ENCODE measurements around the gene PLEKHH1.

The PLEKHH1 gene

GRCh38 chr14:67569011-67569650 lies 36.0 kb downstream of the PLEKHH1 start:
- no peak for DNase-seq

GRCh38 chr14:67569651-67570290 lies 36.7 kb downstream of the PLEKHH1 start:
- no peak for DNase-seq

DNA sequence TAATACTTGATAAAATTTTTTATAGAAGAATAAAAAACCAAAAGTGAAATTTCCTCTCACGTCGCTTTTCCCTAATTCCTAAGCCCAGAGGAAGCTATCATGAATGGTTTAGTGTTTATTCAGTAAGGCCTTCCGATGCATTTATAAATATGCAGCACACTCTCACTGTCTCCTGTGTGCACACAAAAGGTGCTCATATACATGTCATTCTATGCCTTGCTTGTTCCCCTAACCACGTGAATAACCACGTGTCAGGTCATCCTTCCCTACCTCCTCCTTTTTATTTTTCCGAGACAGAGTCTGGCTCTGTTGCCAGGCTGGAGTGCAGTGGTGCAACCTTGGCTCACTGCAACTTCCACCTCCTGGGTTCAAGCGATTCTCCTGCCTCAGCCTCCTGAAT lies 37.4 kb downstream of the PLEKHH1 start:
- DNase-seq = no peak

DNA sequence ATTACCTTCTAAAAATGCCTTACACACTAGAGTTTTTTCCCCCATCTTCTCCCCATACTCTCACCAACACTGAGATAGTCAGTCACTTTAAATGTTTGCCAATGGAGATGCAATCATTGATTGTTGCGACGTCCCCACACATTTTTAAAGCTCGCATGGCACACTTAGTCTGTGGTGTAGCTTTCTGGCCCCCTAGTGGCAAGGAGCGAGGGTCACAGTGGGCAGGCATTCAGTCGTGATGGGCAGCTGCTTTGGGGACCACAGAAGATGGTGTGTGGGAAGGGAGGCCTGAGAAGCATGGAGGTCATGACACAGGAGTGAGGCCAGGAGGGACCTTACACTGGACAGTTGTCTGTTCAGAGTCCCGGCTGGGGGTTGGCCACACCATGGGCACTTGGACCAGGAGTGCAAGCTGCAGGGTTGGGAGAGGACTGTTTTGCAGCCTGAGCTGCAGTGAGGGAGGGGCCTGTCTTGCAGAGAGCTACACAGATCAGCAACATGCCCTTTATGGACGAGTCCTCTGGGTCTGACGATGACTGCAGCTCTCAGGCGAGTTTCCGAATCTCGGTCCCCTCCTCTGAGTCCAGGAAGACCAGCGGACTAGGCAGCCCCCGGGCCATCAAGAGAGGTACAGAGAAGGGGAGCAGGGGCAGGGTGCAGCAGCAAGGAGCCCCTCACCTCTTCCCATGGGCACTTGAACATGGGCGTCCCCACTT lies 38.3 kb downstream of the PLEKHH1 start:
- DNase-seq = peak; percentile 28 to 71 (median 48)

DNA sequence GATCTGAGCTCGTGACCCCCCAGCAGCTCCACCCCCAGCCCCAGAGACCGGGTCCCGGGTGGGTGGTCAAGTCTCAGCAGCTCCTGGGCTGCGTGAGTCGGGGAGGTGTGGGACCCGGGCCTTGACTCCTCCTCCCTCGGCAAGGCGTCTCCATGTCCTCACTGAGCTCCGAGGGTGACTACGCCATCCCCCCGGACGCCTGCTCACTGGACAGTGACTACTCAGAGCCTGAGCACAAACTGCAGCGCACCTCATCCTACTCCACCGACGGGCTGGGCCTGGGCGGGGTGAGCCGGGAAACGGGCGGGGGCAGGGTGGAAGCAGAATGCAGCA lies 38.9 kb downstream of the PLEKHH1 start:
- DNase-seq = no peak

- no peak for DNase-seq
Observed at GRCh38 chr14:67572608-67573007, 39.5 kb downstream of the PLEKHH1 start.

- no peak for DNase-seq
Observed at GRCh38 chr14:67573228-67574010, 40.3 kb downstream of the PLEKHH1 start.

- no peak for DNase-seq
Observed at GRCh38 chr14:67574156-67574555, 41.1 kb downstream of the PLEKHH1 start.

- no peak for DNase-seq
Observed at GRCh38 chr14:67574806-67575205, 41.7 kb downstream of the PLEKHH1 start.

- no peak for DNase-seq
Observed at GRCh38 chr14:67575684-67576083, 42.6 kb downstream of the PLEKHH1 start.

- DNase-seq = no peak
Observed at GRCh38 chr14:67576216-67576955, 43.3 kb downstream of the PLEKHH1 start.

DNA sequence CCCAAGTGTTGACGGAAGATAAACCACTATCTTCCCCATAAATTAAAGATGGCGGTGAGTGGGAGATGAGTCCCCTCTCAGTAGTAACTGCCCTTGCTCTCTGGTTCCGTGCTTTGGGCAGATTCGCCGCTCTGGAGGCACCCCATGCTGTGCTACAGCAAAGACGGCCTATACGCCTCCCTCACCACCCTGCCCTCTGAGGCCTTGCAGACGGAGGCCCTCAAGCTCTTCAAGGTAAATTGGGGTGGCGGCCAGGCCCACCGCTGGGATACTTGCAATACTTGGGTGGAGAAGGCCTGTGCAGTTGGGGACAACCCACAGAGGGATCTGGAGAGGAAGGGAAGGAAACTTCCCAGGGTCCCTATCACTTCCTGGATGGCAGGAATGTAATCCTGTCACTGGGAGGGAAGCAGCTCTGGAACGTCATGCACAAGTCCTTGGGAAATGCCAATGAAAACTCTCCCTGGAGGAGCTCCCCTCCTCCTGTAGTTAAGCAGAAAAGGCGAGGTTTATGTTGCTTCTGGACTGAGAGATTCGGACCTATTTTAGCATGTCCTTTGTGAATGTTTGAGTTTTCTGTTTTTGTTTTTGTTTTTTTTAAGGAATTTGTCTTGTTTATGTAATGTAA lies 44.2 kb downstream of the PLEKHH1 start:
- no peak for DNase-seq

GRCh38 chr14:67577909-67578749 lies 45.0 kb downstream of the PLEKHH1 start:
- no peak for DNase-seq

DNA sequence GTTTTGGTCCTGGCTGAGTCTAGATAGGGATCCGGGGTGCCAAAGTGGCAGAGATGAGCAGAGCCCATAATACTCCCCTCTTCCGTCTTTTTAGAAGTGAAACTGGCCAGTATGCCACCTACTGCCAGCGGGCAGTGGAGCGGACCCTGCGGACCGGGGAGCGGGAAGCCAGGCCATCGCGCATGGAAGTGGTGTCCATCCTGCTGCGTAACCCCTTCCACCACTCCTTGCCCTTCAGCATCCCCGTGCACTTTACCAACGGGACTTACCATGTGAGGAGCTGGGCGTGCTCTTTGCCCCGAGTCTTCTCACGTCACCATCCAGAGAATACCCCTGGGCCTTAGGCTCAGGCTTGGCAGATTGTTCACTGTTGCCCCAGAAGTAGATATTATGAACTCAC lies 46.0 kb downstream of the PLEKHH1 start:
- DNase-seq = no peak

- DNase-seq = no peak
Observed at GRCh38 chr14:67579636-67580035, 46.5 kb downstream of the PLEKHH1 start.

DNA sequence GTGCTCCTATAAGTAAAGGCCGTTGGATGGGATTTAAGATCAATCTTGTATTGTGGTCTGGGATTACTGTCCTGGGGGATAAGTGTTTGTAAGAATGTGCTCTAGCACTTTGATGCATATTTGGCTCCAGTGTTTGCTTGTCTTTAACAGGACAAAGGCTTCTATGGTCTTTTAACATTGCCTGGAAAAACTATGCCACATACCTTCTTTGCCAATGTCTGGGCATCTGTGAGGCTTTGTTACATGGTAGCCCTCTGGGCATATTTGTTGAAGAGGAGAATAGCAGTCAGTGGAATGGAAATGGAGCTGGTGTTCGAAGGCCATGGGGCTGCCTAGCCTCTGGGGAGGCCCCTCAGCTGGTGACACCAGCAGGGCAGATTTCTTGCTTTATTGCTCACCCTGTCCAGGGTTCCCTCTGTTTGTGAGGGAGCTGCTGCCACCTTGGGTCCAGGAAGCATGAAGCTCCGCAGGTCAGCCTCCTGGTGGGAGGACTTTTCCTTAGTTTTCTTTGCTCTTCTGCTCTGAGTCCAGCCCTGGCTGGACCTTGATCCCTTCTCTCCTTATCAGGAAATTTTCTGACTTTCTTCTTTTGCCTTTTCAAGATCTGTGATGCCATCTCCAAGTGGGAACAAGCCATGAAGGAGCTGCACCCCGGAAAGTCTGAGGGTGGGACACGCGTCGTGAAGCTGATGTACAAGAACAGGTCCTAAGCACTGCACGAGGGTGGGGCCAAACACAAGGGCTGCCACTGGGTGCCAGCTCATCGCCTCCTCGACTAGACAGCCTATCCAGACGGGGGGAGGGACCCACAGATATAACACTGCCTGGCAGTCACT lies 47.5 kb downstream of the PLEKHH1 start:
- DNase-seq = no peak

DNA sequence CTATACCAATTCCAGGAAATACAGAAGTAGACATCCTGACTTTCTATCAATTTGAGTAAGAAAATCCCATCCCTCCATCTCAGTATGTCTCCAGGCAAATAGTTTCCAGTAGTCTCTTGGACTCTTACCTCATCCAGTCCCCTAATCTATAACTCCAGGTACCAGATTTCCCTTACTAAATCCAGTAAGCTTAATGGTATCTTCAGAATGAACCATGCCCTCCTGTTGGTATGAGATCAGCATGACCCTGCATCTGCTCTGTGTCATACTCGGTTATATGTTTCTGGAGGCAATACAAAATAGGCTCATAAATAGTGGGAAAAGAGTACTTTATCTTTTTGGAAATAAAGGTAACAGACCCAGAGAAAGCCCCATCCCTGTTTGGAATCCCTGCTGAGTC lies 48.6 kb downstream of the PLEKHH1 start:
- no peak for DNase-seq

DNA sequence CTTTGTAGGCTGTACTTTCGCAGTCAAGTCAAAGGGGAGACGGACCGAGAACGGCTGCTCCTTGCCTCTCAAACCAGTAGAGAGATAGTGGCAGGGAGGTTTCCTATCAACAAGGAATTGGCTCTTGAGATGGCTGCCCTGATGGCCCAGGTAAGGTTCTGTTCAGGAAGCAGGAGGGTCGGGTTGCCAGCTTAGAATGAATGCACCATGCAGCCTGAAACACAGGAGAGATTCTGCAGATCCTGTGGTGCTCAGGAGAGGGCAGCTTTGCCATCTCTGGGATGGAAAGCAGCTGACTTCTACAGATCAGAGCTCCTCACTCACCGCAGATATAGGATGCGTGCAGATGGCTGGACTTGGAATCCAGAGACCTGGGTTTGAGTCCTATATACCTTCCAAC lies 49.0 kb downstream of the PLEKHH1 start:
- no peak for DNase-seq

DNA sequence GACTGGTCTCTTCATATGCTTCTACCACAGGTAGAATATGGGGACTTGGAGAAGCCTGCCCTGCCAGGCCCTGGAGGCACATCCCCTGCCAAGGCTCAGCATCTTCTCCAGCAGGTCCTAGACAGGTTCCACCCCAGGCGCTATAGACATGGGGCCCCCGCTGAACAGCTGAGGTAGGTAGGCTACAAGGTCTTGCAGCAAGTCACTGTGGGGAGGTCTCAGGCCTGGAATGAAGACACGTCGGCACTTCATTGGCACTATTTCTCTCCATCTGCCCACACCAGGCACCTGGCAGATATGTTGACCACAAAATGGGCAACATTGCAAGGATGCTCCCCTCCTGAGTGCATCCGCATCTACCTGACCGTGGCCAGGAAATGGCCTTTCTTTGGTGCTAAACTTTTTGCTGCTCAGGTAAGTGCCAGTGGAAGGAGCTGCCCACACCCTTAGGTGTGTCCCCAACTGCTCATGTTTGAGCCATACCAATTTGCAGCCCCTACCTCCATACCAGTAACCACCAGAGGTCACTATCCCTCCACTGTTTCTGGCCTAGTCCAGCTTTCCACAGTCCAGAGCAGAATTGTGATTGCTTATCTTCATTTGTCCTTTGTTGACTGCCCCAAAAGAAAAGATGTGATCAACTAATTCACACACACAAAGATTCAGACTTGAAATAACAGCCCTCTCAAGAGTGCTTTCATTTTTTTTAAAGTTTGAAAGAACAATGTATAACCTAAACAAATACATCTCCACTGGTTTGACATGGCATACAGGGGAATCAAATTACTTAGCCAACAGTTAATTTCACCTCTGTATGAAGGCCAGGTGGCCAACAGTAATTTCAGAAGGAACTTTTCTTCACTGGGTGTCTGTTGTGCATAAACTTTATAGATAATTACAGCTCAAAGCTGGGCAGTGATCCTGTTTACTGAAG lies 50.9 kb downstream of the PLEKHH1 start:
- peak in 1 of 5 experiments; percentile 25 for DNase-seq
